HepG2 (cell line): ENCODE measurements around the gene HIPK2. TPM values are rescaled to one million over a fixed set of nuclear protein-coding genes. Genes with fewer than 3 reads are reported as not detected.

ENCODE experiments used
- ATAC-seq: fragments of 200-7000 bp; cut with Tn5 transposase; 3 replicates; pipeline ENCODE4 v1.9.1; 2020; ENCODE audit warnings: mild to moderate bottlenecking, moderate library complexity
- BruUV-seq: library from RNA; stranded (reverse); fragments of 400-500 nt; replicated peaks from 2 replicates; lab custom pipeline; 2021; lab: Mats Ljungman, UMichigan
- CTCF ChIA-PET: fragments of 300-600 bp; formaldehyde crosslinking; extraction: SDS; loops from one replicate; lab custom pipeline; 2021; ENCODE audit warnings: low total read pairs, inconsistent platforms, low intra/inter-chr PET ratio; lab: Yijun Ruan, JAX
- POLR2A ChIA-PET: fragments of 350-600 bp; sonication (Branson Sonifier 250); formaldehyde crosslinking; loops from one replicate; lab custom pipeline; 2020; ENCODE audit warnings: antibody characterized with exemption, inconsistent platforms; lab: Yijun Ruan, JAX
- DNase-seq: peaks from one replicate; pipeline ENCODE4 v3.0.0-alpha.2; 2015; ENCODE audit warnings: low spot score
- FAIRE-seq: peaks from 3 replicates; lab custom pipeline; 2011; peaks lifted over from hg19 to GRCh38; lab: Jason Lieb, UNC
- H2AFZ ChIP-seq: one replicate; pipeline ENCODE4 v1.6.1; 2011; ENCODE audit warnings: low read length, inconsistent platforms
- H3K27ac ChIP-seq: fragments of 300-600 bp; 3 replicates; pipeline ENCODE4 v1.8.0; 2011; ENCODE audit warnings: mixed run types, mild to moderate bottlenecking, mixed read lengths, low read length, inconsistent platforms; ENCODE audit not compliant: insufficient read depth; ENCODE audit errors: extremely low read length
- H3K27me3 ChIP-seq, 2 experiments: fragments of 200-600 bp in 1 of 2; 2 replicates in 1 of 2; 3 replicates in 1 of 2; pipeline versions ENCODE4 v1.6.0 to v1.8.0; 2011; ENCODE audit warnings: low read length in 2 of 2, mild to moderate bottlenecking in 2 of 2, moderate library complexity in 2 of 2, inconsistent platforms in 1 of 2; ENCODE audit not compliant: insufficient read depth in 2 of 2, control insufficient read depth in 1 of 2
- H3K36me3 ChIP-seq, 2 experiments: fragments of 200-600 bp in 1 of 2; replicated peaks in 1 of 2; 2 replicates in 1 of 2; 3 replicates in 1 of 2; pipeline versions ENCODE4 v1.5.1 to v1.8.0; 2011; ENCODE audit warnings: low read length in 2 of 2, inconsistent platforms in 1 of 2; ENCODE audit not compliant: insufficient read depth in 2 of 2, control insufficient read depth in 1 of 2
- H3K4me1 ChIP-seq: 2 replicates; pipeline ENCODE4 v1.5.1; 2012; ENCODE audit warnings: low read length, inconsistent platforms; ENCODE audit not compliant: insufficient read depth
- H3K4me2 ChIP-seq: 2 replicates; pipeline ENCODE4 v1.6.0; 2011; ENCODE audit warnings: low read depth, low read length, inconsistent platforms
- H3K4me3 ChIP-seq, 3 experiments: fragments of 200-600 bp in 1 of 3; sonication (generic), shearing (Covaris generic) in 1 of 3; replicated peaks in 1 of 3; 2 replicates each; pipeline ENCODE4 v1.5.1; 2011 to 2016; ENCODE audit warnings: low read length in 3 of 3, inconsistent platforms in 2 of 3, low read depth in 2 of 3, mild to moderate bottlenecking in 2 of 3, control low read depth in 1 of 3, mixed read lengths in 1 of 3; ENCODE audit not compliant: insufficient read depth in 1 of 3
- H3K79me2 ChIP-seq: one replicate; pipeline ENCODE4 v1.6.1; 2011; ENCODE audit warnings: low read length, inconsistent platforms; ENCODE audit not compliant: insufficient read depth
- H3K9ac ChIP-seq: 2 replicates; pipeline ENCODE4 v1.6.0; 2011; ENCODE audit warnings: mild to moderate bottlenecking, low read depth, low read length, inconsistent platforms; ENCODE audit not compliant: insufficient read depth
- H3K9me3 ChIP-seq: 2 replicates; pipeline ENCODE4 v1.5.1; 2012; ENCODE audit warnings: mild to moderate bottlenecking, low read length
- H4K20me1 ChIP-seq: 2 replicates; pipeline ENCODE4 v1.6.0; 2011; ENCODE audit warnings: inconsistent platforms, mild to moderate bottlenecking, low read length, moderate library complexity; ENCODE audit not compliant: insufficient read depth
- DRAP1 ChIP-seq: IDR thresholded peaks from 2 replicates; pipeline ENCODE4 v1.6.1; 2016; ENCODE audit warnings: missing genetic modification reagents, missing compliant biosample characterization
- PCBP2 ChIP-seq: fragments of 200-400 bp; formaldehyde crosslinking; optimal IDR thresholded peaks from 2 replicates; pipeline ENCODE3; 2018; ENCODE audit warnings: low read length, low read depth; ENCODE audit not compliant: poor library complexity, severe bottlenecking
- ZBTB1 ChIP-seq: sonication (generic); formaldehyde crosslinking; IDR thresholded peaks from 2 replicates; pipeline ENCODE4 v1.4.0; 2020; ENCODE audit warnings: missing genetic modification reagents, borderline replicate concordance
- ZBTB33 ChIP-seq: sonication (generic); formaldehyde crosslinking; IDR thresholded peaks from 2 replicates; pipeline ENCODE4 v1.4.0; 2020; ENCODE audit warnings: missing genetic modification reagents
- ZNF142 ChIP-seq: sonication (generic); formaldehyde crosslinking; IDR thresholded peaks from 2 replicates; pipeline ENCODE4 v1.4.0; 2020; ENCODE audit warnings: missing genetic modification reagents
- ZNF335 ChIP-seq: sonication (generic); formaldehyde crosslinking; IDR thresholded peaks from 2 replicates; pipeline ENCODE4 v1.4.0; 2020; ENCODE audit warnings: missing genetic modification reagents
- ZNF354B ChIP-seq: sonication (generic); formaldehyde crosslinking; IDR thresholded peaks from 2 replicates; pipeline ENCODE4 v1.8.0; 2022; ENCODE audit warnings: mild to moderate bottlenecking, missing genetic modification reagents
- ZNF572 ChIP-seq: sonication (generic); formaldehyde crosslinking; IDR thresholded peaks from 2 replicates; pipeline ENCODE4 v1.5.1; 2020; ENCODE audit warnings: mild to moderate bottlenecking, missing genetic modification reagents
- WGBS: methylation state at CpG from one replicate; pipeline ENCODE4 v1.1.6; 2017; ENCODE audit warnings: low lambda C conversion rate; 5-methylcytosine and 5-hydroxymethylcytosine counted together
- in situ Hi-C: cut with HindIII; loops from 2 replicates; pipeline ENCODE4 v1.10.0; 2017; ENCODE audit warnings: low pct_unique_long_range_greater_than_20kb; ENCODE audit not compliant: extremely low pct_ligation_motif_present
- intact Hi-C: fragments of 100-400 bp; cut with micrococcal nuclease; formaldehyde crosslinking; loops from one replicate; pipeline ENCODE4 v1.10.0; 2022; ENCODE audit not compliant: unreplicated experiment
- polyA plus RNA-seq, 8 experiments: library from polyadenylated mRNA; depleted of rRNA in 3 of 8; stranded (reverse) in 7 of 8; unstranded in 1 of 8; fragments of >200 nt; fragmentation: Illumina TruSeq in 4 of 8; extraction: Trizol in 4 of 8; gene quantifications; 2 replicates each; pipeline versions ENCODE4 v1.2.1 to v1.2.3, GENCODE V29; 2011 to 2016; ENCODE audit warnings: low read depth in 4 of 8, missing spikeins in 1 of 8, mixed read lengths in 1 of 8; ENCODE audit not compliant: insufficient read depth in 1 of 8
- total RNA-seq, 5 experiments: library from RNA; depleted of rRNA; stranded (reverse); fragments of >200 nt; fragmentation: Illumina TruSeq; extraction: Trizol; gene quantifications; 2 replicates each; pipeline ENCODE4 v1.2.3, GENCODE V29; 2016; ENCODE audit warnings: low read depth in 1 of 5

The HIPK2 gene
- total and polyA plus RNA-seq, 2 of the 13 experiments (the other 11 are each of a cell fraction or from before 2014, with no cell fraction given): 14.4 to 20.2 TPM

- Histone ChIP-seq H3K27ac (no peak overlapping the region), H3K9me3 (no peaks in the 10 kb centered on the region), H3K4me3 (no peak overlapping the region), H2AFZ (no peak overlapping the region), H3K36me3 (peaks cover 13 to 54% of the 10 kb centered on the region in 2 experiments), H3K79me2 (peaks cover 15% of the 10 kb centered on the region), H3K27me3 (no peaks in the 10 kb centered on the region), H3K4me1 (peaks cover 71% of the 10 kb centered on the region), H4K20me1 (no peaks in the 10 kb centered on the region), H3K9ac (no peak overlapping the region), H3K4me2 (no peak overlapping the region)
- intact Hi-C loops (loop anchor here (5.0 kb wide), 1 partner anchor 180 kb away; the partner anchor contains the start of gene TBXAS1), in situ Hi-C loops (loop anchor here (10.0 kb wide), 1 partner anchor 128 kb away; the partner anchor contains the start of gene HIPK2)
- no peak for FAIRE-seq
- WGBS: 93% methylated on average over 4 of the region's 4 CpGs
- ChIA-PET POLR2A (interaction anchor here (0.6 to 1.0 kb wide), 2 partner anchors 13 to 131 kb away, joined by 3 read pairs; partner anchors contain the start of gene HIPK2), CTCF (interaction anchor here (3.3 kb wide), 1 partner anchor 355 kb away, joined by 44 read pairs; no protein-coding TSS in a partner anchor)
- ATAC-seq: no peak
- no peak for TF ChIP-seq ZNF354B (CRISPR knock-in tag)
- peak; percentile 87 for TF ChIP-seq ZBTB33 (CRISPR knock-in tag)
- DNase-seq: no peak
- BruUV-seq: no TSS peak
Measured at GRCh38 chr7:139647085-139647484, 130.7 kb downstream of the HIPK2 start.

GRCh38 chr7:139646566-139646965 lies 131.2 kb downstream of the HIPK2 start:
- 98% methylated on average over 3 of the region's 4 CpGs for WGBS
- Histone ChIP-seq H3K9me3 (no peaks in the 10 kb centered on the region), H3K9ac (no peak overlapping the region), H3K4me2 (no peak overlapping the region), H3K4me1 (peaks cover 71% of the 10 kb centered on the region), H3K79me2 (peaks cover 15% of the 10 kb centered on the region), H2AFZ (no peak overlapping the region), H3K36me3 (peaks cover 13 to 54% of the 10 kb centered on the region in 2 experiments), H3K4me3 (no peak overlapping the region), H3K27me3 (no peaks in the 10 kb centered on the region), H4K20me1 (no peaks in the 10 kb centered on the region), H3K27ac (peak overlapping the region; percentile 4)
- CTCF ChIA-PET: interaction anchor here (1.2 to 3.3 kb wide), 4 partner anchors 129 to 356 kb away, joined by 3 to 44 read pairs (median 5); no protein-coding TSS in a partner anchor
- BruUV-seq: no TSS peak
- in situ Hi-C loops (loop anchor here (10.0 kb wide), 1 partner anchor 128 kb away; the partner anchor contains the start of gene HIPK2), intact Hi-C loops (loop anchor here (1.0 to 5.0 kb wide), 3 partner anchors 130 to 356 kb away; partner anchors contain the start of gene TBXAS1)
- POLR2A ChIA-PET: interaction anchor here (0.6 to 1.0 kb wide), 3 partner anchors 13 to 131 kb away, joined by 3 read pairs; partner anchors contain the start of gene HIPK2
- DNase-seq (no peak), FAIRE-seq (no peak), ATAC-seq (no peak)
- TF ChIP-seq ZNF335 (CRISPR knock-in tag) (0 out of 2 replicates have a peak, but pooled peaks have one; percentile 1), DRAP1 (CRISPR knock-in tag) (0 out of 2 replicates have a peak, but pooled peaks have one; percentile 4), ZBTB1 (CRISPR knock-in tag) (no peak), PCBP2 (no peak), ZNF572 (no peak), ZNF142 (CRISPR knock-in tag) (no peak)
